ENCODE results near the gene TMF1.

GRCh38 chr3:69059688-69060087 is 7.6 kb upstream of the TMF1 start:
- no peak for TF ChIP-seq EZH2 (IDR thresholded peaks at IDR 0.05; ENCODE audit: insufficient read depth, poor library complexity, severe bottlenecking)
- TF ChIP-seq EZH2phosphoT487 (IDR thresholded peaks at IDR 0.05; ENCODE audit: insufficient read depth, low read depth) = no peak
